COLO829 (cell line): ENCODE results near the gene CILP.
"Not testable (repeated sequence)": the region's sequence is repeated elsewhere in the genome, so short reads cannot be mapped to it uniquely, and the experiment has no call there.

Source experiments
- DNase-seq: peaks from one replicate; pipeline ENCODE4 v3.0.0; 2012; ENCODE audit warnings: low spot score

The CILP gene

GRCh38 chr15:65210770-65211481 lies at the start of gene CILP:
CILP (minus strand) TSS chr15:65211473; CDS start chr15:65209755, 1,718 bp downstream.
- no peak for DNase-seq

- DNase-seq = no peak
Measured at GRCh38 chr15:65260968-65261367, 49.7 kb upstream of the CILP start.

- DNase-seq = no peak
Measured at GRCh38 chr15:65259367-65259797, 48.1 kb upstream of the CILP start.

- DNase-seq = no peak
Measured at GRCh38 chr15:65258375-65259262, 47.3 kb upstream of the CILP start.

- no peak for DNase-seq
Measured at GRCh38 chr15:65255486-65256140, 44.3 kb upstream of the CILP start.

GRCh38 chr15:65254758-65255157 lies 43.5 kb upstream of the CILP start:
- DNase-seq = no peak

GRCh38 chr15:65254356-65254755 lies 43.1 kb upstream of the CILP start:
- DNase-seq = no peak

GRCh38 chr15:65249641-65250040 lies 38.4 kb upstream of the CILP start:
- no peak for DNase-seq

- no peak for DNase-seq
Measured at GRCh38 chr15:65248511-65249255, 37.4 kb upstream of the CILP start.

GRCh38 chr15:65246939-65247338 lies 35.7 kb upstream of the CILP start:
- no peak for DNase-seq

- no peak for DNase-seq
Measured at GRCh38 chr15:65246026-65246714, 34.9 kb upstream of the CILP start.

GRCh38 chr15:65245096-65245856 lies 34.0 kb upstream of the CILP start:
- no peak for DNase-seq

- no peak for DNase-seq
Measured at GRCh38 chr15:65244638-65245037, 33.4 kb upstream of the CILP start.

- DNase-seq = not testable (repeated sequence)
Measured at GRCh38 chr15:65236443-65236842, 25.2 kb upstream of the CILP start.

GRCh38 chr15:65233696-65234095 lies 22.4 kb upstream of the CILP start:
- DNase-seq = no peak

- no peak for DNase-seq
Measured at GRCh38 chr15:65232520-65232919, 21.2 kb upstream of the CILP start.

GRCh38 chr15:65231306-65231705 lies 20.0 kb upstream of the CILP start:
- DNase-seq = no peak

- not testable (repeated sequence) for DNase-seq
Measured at GRCh38 chr15:65226901-65227300, 15.6 kb upstream of the CILP start.

- DNase-seq = no peak
Measured at GRCh38 chr15:65226221-65226620, 14.9 kb upstream of the CILP start.

- DNase-seq = no peak
Measured at GRCh38 chr15:65223996-65224395, 12.7 kb upstream of the CILP start.

GRCh38 chr15:65222891-65223290 lies 11.6 kb upstream of the CILP start:
- no peak for DNase-seq
